GM21390 (cell line): Measurements from ENCODE around the gene ELL.

Experiments used
- ATAC-seq: cut with Tn5 transposase; IDR thresholded peaks from one replicate; pipeline ENCODE4 v1.9.1; 2021; ENCODE audit not compliant: unreplicated experiment

Gene ELL

GRCh38 chr19:18450021-18450930, 71.6 kb downstream of the ELL start:
- no peak for ATAC-seq

GRCh38 chr19:18449552-18449951, 72.3 kb downstream of the ELL start:
- ATAC-seq = no peak

- no peak for ATAC-seq
These were observed 75.0 kb downstream of the ELL start for GRCh38 chr19:18446811-18447359.

GRCh38 chr19:18446145-18446810, 75.6 kb downstream of the ELL start:
- no peak for ATAC-seq

GRCh38 chr19:18445262-18445948, 76.5 kb downstream of the ELL start:
- no peak for ATAC-seq

GRCh38 chr19:18444513-18444912, 77.4 kb downstream of the ELL start:
- no peak for ATAC-seq

GRCh38 chr19:18443831-18444230, 78.0 kb downstream of the ELL start:
- no peak for ATAC-seq

- ATAC-seq = no peak
These were observed 78.5 kb downstream of the ELL start for GRCh38 chr19:18443406-18443805.

- ATAC-seq = no peak
These were observed 78.9 kb downstream of the ELL start for GRCh38 chr19:18442941-18443340.

GRCh38 chr19:18441804-18442788, 79.8 kb downstream of the ELL start:
- no peak for ATAC-seq

- no peak for ATAC-seq
These were observed 80.7 kb downstream of the ELL start for GRCh38 chr19:18440936-18441803.

- ATAC-seq = no peak
These were observed 81.4 kb downstream of the ELL start for GRCh38 chr19:18440415-18440877.

GRCh38 chr19:18439910-18440237, 82.0 kb downstream of the ELL start:
- no peak for ATAC-seq

GRCh38 chr19:18439025-18439909, 82.6 kb downstream of the ELL start:
- ATAC-seq = no peak

GRCh38 chr19:18438331-18439024, 83.4 kb downstream of the ELL start:
- no peak for ATAC-seq

- ATAC-seq = no peak
These were observed 84.2 kb downstream of the ELL start, which contains the start of gene ISYNA1 for GRCh38 chr19:18437491-18438330. ISYNA1 (minus strand) TSS chr19:18438133; CDS start chr19:18437979, 154 bp downstream.
